Measurements from ENCODE around the gene SLC25A45.

Gene SLC25A45

GRCh38 chr11:65370659-65371049 is 11.8 kb downstream of the SLC25A45 start:
- H3K4me3 ChIP-seq (ENCODE audit: low read depth, low read length): no peak overlapping the region
- H3K27ac ChIP-seq: peak overlapping the region; percentile 72
- TF ChIP-seq CTCF (IDR thresholded peaks at IDR 0.05; ENCODE audit: low read depth, low read length, missing control alignments): no peak
- DNase-seq: no peak
- H3K27me3 ChIP-seq (replicated peaks): no peaks in the 10 kb centered on the region
- H3K36me3 ChIP-seq (replicated peaks): no peaks in the 10 kb centered on the region
- in situ Hi-C loops (cut with HindIII; ENCODE audit: low pct_ligation_motif_present, low sequenced_read_pairs): no loop called here

- in situ Hi-C loops (cut with HindIII; ENCODE audit: low pct_ligation_motif_present, low sequenced_read_pairs): no loop called here
- Histone ChIP-seq H3K4me3 (ENCODE audit: low read depth, low read length) (no peak overlapping the region), H3K27me3 (replicated peaks) (no peaks in the 10 kb centered on the region), H3K36me3 (replicated peaks) (no peaks in the 10 kb centered on the region), H3K27ac (no peak overlapping the region)
- TF ChIP-seq CTCF (IDR thresholded peaks at IDR 0.05; ENCODE audit: low read depth, low read length, missing control alignments): peak; percentile 73
- peak; percentile 58 for DNase-seq
Measured at GRCh38 chr11:65366340-65366773, 16.1 kb downstream of the SLC25A45 start.

DNA sequence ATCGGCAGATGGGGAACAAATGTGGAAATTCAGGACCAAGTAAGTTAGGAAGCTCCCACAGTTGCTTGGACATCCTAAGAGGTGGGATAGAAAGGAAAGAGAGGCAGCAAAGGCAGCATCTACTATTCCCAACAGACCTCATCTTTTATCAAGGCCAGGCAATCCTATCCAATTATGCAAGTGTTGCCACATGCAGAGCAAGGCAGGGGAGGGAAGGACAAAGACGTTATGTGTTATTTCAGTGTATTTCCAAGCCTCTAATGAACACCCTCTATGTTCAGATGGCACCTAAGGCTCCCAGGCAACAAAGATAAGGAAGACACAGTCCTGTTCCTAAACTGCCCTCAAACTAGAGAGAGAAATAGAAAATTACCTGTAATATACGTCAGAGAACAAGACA is 18.7 kb downstream of the SLC25A45 start:
- in situ Hi-C loops (cut with HindIII; ENCODE audit: low pct_ligation_motif_present, low sequenced_read_pairs): no loop called here
- Histone ChIP-seq H3K4me3 (ENCODE audit: low read depth, low read length) (no peak overlapping the region), H3K36me3 (replicated peaks) (no peaks in the 10 kb centered on the region), H3K27me3 (replicated peaks) (no peaks in the 10 kb centered on the region), H3K27ac (no peak overlapping the region)
- no peak for TF ChIP-seq CTCF (IDR thresholded peaks at IDR 0.05; ENCODE audit: low read depth, low read length, missing control alignments)
- DNase-seq: no peak

DNA sequence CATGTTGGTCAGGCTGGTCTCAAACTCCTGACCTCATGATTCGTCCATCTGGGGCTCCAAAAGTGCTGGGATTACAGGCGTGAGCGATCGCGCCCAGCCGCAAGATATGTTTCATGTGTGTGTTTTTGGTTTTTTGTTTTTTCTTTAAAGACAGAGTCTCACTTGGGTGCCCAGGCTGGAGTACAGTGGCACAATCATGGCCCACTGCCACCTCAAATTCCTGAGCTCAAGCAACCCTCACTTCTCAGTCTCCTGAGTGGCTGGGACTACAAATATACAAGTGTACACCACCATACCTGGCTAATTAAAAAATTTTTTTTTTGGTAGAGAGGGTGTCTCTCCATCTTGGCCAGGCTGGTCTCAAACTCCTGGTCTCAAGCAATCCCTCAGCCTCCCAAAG is 19.5 kb downstream of the SLC25A45 start:
- no peak for TF ChIP-seq CTCF (IDR thresholded peaks at IDR 0.05; ENCODE audit: low read depth, low read length, missing control alignments)
- H3K36me3 ChIP-seq (replicated peaks): no peaks in the 10 kb centered on the region
- H3K4me3 ChIP-seq (ENCODE audit: low read depth, low read length): no peak overlapping the region
- in situ Hi-C loops (cut with HindIII; ENCODE audit: low pct_ligation_motif_present, low sequenced_read_pairs): no loop called here
- DNase-seq: no peak
- no peak overlapping the region for H3K27ac ChIP-seq
- no peaks in the 10 kb centered on the region for H3K27me3 ChIP-seq (replicated peaks)

GRCh38 chr11:65362320-65362931 is 20.0 kb downstream of the SLC25A45 start:
- H3K36me3 ChIP-seq (replicated peaks): no peaks in the 10 kb centered on the region
- no peak overlapping the region for H3K27ac ChIP-seq
- H3K27me3 ChIP-seq (replicated peaks): no peaks in the 10 kb centered on the region
- DNase-seq: no peak
- no peak for TF ChIP-seq CTCF (IDR thresholded peaks at IDR 0.05; ENCODE audit: low read depth, low read length, missing control alignments)
- in situ Hi-C loops (cut with HindIII; ENCODE audit: low pct_ligation_motif_present, low sequenced_read_pairs): no loop called here
- H3K4me3 ChIP-seq (ENCODE audit: low read depth, low read length): no peak overlapping the region

- H3K27me3 ChIP-seq (replicated peaks): peaks cover 5% of the 10 kb centered on the region
- no peak overlapping the region for H3K27ac ChIP-seq
- H3K4me3 ChIP-seq (ENCODE audit: low read depth, low read length): no peak overlapping the region
- DNase-seq: no peak
- in situ Hi-C loops (cut with HindIII; ENCODE audit: low pct_ligation_motif_present, low sequenced_read_pairs): no loop called here
- peaks cover 4% of the 10 kb centered on the region for H3K36me3 ChIP-seq (replicated peaks)
- TF ChIP-seq CTCF (IDR thresholded peaks at IDR 0.05; ENCODE audit: low read depth, low read length, missing control alignments): no peak
Measured at GRCh38 chr11:65357856-65358356, 24.5 kb downstream of the SLC25A45 start.
